ENCODE data around the gene LSS.

GRCh38 chr21:46189959-46190490 is 38.5 kb downstream of the LSS start:
- no peak for TF ChIP-seq CTCF (IDR thresholded peaks at IDR 0.05)
- no peak for TF ChIP-seq EP300 (IDR thresholded peaks at IDR 0.05)
- TF ChIP-seq POLR2A (IDR thresholded peaks at IDR 0.05), result no peak
